AG04449 (cell line): Measurements from ENCODE around the gene VANGL1.
A peak's percentile ranks its signal among the peaks of the same experiment; 100 is the strongest.

Experiments
- CTCF ChIA-PET: fragments of 350-600 bp; formaldehyde crosslinking; extraction: SDS; loops from one replicate; lab custom pipeline; 2021; ENCODE audit warnings: antibody characterized with exemption; lab: Yijun Ruan, JAX
- POLR2A ChIA-PET: fragments of 400-600, 350-600 bp; formaldehyde crosslinking; extraction: SDS; loops from one replicate; lab custom pipeline; 2020; ENCODE audit warnings: antibody characterized with exemption, inconsistent platforms; lab: Yijun Ruan, JAX
- DNase-seq: peaks from one replicate; pipeline ENCODE4 v3.0.0-alpha.2; 2010; ENCODE audit warnings: low read depth, low spot score
- H3K4me3 ChIP-seq: 2 replicates; pipeline ENCODE4 v1.5.1; 2011; ENCODE audit warnings: low read depth, mild to moderate bottlenecking, control low read depth, low read length
- TF ChIP-seq, protein P1 (sequence below): IDR thresholded peaks from one replicate; pipeline ENCODE4 v1.5.1; 2011; ENCODE audit warnings: mild to moderate bottlenecking, moderate library complexity, low read length, control low read depth, inconsistent platforms; ENCODE audit not compliant: insufficient read depth; ENCODE audit errors: missing control alignments

VANGL1 gene

DNA sequence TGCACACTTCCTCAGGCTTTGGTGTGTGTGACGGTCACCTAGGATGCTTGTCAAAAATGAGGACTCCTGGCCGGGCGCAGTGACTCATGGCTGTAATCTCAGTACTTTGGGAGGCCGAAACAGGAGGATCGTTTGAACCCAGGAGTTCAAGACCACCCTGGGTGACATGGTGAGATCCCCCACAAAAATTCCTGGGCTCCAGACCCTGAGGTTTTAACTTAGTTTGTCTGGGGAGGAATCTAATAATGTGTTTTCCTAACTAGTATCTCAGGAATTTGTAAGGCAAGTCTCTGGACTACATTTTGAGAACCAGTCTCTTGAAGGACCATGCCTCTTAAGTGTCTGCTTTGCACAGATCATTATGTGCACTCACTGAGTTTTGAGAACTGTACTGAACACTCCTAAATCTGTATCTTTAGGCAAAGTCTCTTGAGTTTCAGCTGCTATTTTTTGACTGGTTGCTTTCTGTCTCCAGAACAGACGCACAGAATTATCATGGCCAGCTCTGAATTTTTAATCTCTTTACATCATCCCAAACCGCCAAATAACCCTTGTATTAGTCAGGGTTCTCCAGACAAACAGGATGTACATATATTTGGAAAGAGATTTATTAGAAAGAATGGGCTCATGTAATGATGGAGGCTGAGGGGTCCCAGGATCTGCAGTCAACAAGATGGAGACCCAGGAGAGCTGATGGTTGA lies 45.5 kb upstream of the VANGL1 start:
- POLR2A ChIA-PET: interaction anchor here (0.7 to 1.4 kb wide), 7 partner anchors 41 to 459 kb away, joined by 3 to 5 read pairs (median 3); no protein-coding TSS in a partner anchor
- CTCF ChIA-PET: interaction anchor here (0.6 to 9.6 kb wide), 81 partner anchors 8 to 619 kb away, joined by 3 to 182 read pairs (median 5); no protein-coding TSS in a partner anchor
- TF ChIP-seq, protein P1, sequence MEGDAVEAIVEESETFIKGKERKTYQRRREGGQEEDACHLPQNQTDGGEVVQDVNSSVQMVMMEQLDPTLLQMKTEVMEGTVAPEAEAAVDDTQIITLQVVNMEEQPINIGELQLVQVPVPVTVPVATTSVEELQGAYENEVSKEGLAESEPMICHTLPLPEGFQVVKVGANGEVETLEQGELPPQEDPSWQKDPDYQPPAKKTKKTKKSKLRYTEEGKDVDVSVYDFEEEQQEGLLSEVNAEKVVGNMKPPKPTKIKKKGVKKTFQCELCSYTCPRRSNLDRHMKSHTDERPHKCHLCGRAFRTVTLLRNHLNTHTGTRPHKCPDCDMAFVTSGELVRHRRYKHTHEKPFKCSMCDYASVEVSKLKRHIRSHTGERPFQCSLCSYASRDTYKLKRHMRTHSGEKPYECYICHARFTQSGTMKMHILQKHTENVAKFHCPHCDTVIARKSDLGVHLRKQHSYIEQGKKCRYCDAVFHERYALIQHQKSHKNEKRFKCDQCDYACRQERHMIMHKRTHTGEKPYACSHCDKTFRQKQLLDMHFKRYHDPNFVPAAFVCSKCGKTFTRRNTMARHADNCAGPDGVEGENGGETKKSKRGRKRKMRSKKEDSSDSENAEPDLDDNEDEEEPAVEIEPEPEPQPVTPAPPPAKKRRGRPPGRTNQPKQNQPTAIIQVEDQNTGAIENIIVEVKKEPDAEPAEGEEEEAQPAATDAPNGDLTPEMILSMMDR: no peak
- no peak overlapping the region for H3K4me3 ChIP-seq
- DNase-seq: peak; percentile 31

- H3K4me3 ChIP-seq: no peak overlapping the region
- POLR2A ChIA-PET: no interaction called here
- CTCF ChIA-PET: interaction anchor here (0.8 to 1.1 kb wide), 5 partner anchors 8 to 465 kb away, joined by 3 to 4 read pairs (median 3); no protein-coding TSS in a partner anchor
- DNase-seq: no peak
- TF ChIP-seq, protein P1: no peak
Observed at GRCh38 chr1:115604508-115604907, 37.3 kb upstream of the VANGL1 start.

GRCh38 chr1:115606305-115606704 lies 35.5 kb upstream of the VANGL1 start:
- POLR2A ChIA-PET: no interaction called here
- TF ChIP-seq, protein P1: no peak
- no peak overlapping the region for H3K4me3 ChIP-seq
- CTCF ChIA-PET: interaction anchor here (0.6 to 5.3 kb wide), 5 partner anchors 11 to 496 kb away, joined by 3 to 174 read pairs (median 5); partner anchors contain the start of gene CASQ2
- DNase-seq: no peak

DNA sequence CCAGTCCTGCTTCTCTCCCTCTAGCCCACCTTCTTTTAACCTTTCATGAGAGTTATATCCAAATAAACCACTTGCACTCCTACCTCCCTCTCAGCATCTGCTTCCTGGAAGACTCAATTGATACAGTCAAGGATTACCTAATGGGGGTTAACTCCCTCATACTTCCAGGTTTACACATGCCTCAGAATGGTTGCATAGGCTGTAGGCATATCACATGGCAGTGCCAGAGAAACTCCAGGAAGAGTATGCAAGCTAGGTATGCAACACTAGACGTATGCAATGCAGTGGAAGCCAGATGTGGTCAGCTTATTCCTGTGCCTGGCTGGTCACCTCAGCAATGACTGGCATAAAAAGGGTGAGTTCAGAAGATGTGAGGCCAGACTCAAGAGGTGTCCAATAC lies 32.7 kb upstream of the VANGL1 start:
- ChIA-PET POLR2A (no interaction called here), CTCF (interaction anchor here (0.7 to 5.3 kb wide), 14 partner anchors 9 to 411 kb away, joined by 3 to 174 read pairs (median 8); partner anchors contain the start of gene CASQ2)
- TF ChIP-seq, protein P1: no peak
- no peak overlapping the region for H3K4me3 ChIP-seq
- no peak for DNase-seq

DNA sequence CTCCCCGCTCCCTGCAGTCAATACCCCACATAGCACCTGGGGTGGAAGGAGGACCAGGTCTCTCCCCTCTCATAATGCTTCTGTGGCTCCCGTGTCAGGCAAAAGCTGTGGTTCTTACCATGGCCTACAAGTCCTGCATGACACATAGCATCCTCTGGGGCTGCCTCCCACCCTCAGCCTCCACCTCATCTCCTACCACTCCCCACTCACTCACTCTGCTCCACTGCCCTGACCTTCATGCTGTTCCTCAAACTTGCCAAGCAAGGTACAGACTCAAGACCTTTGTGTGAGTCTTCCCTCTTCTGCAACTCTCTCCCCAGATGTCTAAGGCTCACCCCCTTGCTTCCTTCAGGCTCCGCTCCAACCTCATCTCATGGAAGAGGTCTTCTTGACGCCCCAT lies 28.0 kb upstream of the VANGL1 start:
- TF ChIP-seq, protein P1: no peak
- H3K4me3 ChIP-seq: no peak overlapping the region
- ChIA-PET POLR2A (no interaction called here), CTCF (interaction anchor here (2.1 kb wide), 1 partner anchor 93 kb away, joined by 11 read pairs; no protein-coding TSS in a partner anchor)
- DNase-seq: no peak

DNA sequence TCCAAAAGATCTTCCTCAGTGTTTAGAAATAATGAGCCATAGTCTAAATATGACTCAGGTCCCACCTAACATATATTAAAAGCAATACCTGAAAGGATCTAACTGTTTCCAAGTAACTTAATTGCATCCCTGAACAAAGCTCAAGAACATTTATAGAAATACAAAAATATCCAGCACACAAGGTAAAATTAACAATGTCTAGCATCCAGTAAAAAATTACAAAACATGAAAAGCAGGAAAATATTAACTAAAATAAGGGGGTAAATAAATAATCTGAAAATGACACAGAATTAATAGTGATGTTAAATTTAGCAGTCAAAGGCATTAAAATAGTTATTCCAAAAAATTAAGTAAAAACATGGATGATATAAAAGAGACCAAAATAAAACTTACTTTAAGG lies 21.3 kb upstream of the VANGL1 start:
- POLR2A ChIA-PET: no interaction called here
- CTCF ChIA-PET: no interaction called here
- no peak for DNase-seq
- TF ChIP-seq, protein P1: no peak
- H3K4me3 ChIP-seq: no peak overlapping the region
